ENCODE results near the gene MAMLD1.

Gene MAMLD1

DNA sequence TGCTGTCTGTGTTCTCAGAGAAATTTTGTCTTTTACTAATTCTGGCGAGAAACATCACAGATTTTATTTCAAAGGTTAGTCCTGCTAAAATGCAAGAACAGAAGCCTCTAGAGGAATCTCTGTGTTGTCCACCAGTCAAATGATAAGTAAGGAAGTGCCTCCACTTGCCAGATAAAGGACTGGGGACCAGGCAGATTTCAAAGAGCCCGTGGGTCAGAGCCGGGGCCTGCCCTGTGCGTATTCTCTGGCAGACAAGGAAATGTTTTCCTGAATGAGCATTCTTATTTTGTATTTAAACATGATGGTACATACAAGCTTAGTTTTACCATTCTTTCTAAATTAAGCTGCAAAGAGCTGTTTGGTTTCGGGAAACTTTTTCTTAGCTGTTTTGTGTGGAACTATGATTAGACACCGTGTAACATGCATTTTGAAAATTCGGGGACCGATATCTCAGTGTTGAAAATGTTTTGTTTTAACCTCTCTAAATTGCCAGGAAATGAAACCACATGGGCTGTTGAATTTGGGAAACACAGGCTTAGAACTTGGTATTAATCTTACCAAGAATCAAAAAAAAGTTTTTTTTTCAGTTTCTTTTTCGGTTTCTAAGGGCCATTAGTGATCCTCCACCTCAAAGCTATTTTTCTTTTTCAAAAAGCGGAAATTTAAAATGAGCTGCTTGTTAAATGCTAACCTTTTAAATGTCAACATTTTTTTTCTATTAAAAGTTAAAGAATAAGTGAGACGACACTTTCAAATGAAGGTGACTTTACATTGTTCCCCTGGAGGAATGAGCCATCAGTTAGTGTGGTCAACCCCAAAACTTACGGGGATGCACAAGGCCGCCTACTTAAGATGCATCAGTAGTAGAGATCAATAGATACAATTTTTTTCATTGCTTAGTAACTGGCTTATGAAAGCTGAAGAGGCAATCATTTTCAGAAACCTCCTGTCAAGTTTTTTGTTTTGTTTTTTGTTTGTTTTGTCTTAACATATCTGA lies 115.7 kb downstream of the MAMLD1 start:
- H3K9me3 Mint-ChIP-seq, result no peaks in the 10 kb centered on the region

DNA sequence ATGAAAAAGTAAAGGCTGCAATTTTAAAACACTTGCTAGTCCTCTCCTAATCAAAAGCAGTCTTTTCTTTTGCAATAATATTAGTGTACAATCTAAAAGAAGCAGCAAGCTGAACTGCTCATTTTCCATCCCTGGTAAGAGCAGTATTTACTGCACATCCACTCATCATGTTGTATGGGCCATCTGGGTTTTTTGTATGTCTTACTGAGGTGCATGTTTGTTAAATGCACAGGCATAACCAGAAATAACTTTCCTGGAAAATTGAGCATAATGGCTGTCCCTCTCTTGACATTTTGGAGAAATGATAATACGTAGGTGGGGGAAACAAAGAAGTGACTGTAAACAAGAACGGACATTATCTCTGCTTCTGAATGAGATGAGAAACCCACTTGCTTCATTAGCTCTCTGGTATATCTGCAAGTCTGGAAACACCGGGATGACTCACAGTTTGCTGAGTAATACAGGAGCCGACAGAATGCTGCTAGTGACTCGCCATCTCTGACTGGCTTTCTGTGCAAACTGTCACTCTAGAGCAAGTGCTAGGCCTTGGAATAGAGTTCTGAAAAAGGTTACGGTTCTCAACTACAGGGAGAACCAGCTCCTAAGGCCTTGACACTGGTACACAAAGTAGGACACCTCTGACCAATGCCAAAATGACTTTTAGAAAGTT lies 119.6 kb downstream of the MAMLD1 start:
- Mint-ChIP-seq H3K27ac (ENCODE audit: low read depth) (no peak overlapping the region), H3K4me1 (peaks cover 8% of the 10 kb centered on the region), H3K27me3 (no peaks in the 10 kb centered on the region), H3K36me3 (ENCODE audit: insufficient read depth) (no peaks in the 10 kb centered on the region), H3K4me3 (no peak overlapping the region), H3K9me3 (no peaks in the 10 kb centered on the region)
- DNase-seq (ENCODE audit: low spot score in 2 of 2) (no peak), ATAC-seq (replicated peaks; ENCODE audit: extremely low read depth, poor library complexity, severe bottlenecking) (no peak)

More for the DNA sequence above, 115.7 kb downstream of the MAMLD1 start:
- H3K4me1 Mint-ChIP-seq, result peaks cover 11% of the 10 kb centered on the region
- peak; percentile 46 for ATAC-seq (replicated peaks; ENCODE audit: extremely low read depth, poor library complexity, severe bottlenecking)
- DNase-seq (ENCODE audit: low spot score in 2 of 2), result no peak
- peak overlapping the region; percentile 44 for H3K27ac Mint-ChIP-seq (ENCODE audit: low read depth)
- no peaks in the 10 kb centered on the region for H3K27me3 Mint-ChIP-seq
- peak overlapping the region; percentile 49 for H3K4me3 Mint-ChIP-seq
- H3K36me3 Mint-ChIP-seq (ENCODE audit: insufficient read depth), result no peaks in the 10 kb centered on the region

DNA sequence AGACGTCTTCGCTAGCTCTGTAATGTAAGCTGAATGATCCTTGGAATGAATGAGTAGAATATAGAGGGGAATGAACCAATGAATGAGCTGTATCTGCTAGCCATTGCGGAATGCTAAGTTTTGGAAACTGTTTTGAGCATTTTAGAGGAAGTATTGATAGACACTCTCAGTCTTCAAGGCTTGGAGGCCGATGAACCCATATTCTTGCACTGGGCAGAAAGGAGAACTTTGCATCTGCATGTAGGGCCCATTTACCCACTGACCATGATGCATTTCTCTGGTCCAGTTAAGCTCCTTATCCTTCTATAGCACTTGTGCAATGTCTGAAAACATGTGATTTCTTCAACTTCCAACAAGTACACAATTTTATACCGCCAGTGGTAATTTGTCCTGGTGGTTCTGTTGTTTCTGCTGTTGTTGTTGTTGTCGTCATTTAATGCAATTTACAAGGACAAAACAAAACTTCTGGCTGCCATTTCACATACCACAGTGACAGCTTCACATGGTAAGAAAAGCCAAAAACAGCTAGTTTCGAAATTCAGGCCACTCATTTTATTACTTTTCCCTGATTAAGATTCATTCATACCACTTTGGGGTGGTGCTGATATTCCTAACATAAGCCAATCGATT lies 120.4 kb downstream of the MAMLD1 start:
- Mint-ChIP-seq H3K4me1 (peaks cover under 1% of the 10 kb centered on the region), H3K4me3 (no peak overlapping the region), H3K27me3 (no peaks in the 10 kb centered on the region), H3K36me3 (ENCODE audit: insufficient read depth) (no peaks in the 10 kb centered on the region), H3K9me3 (no peaks in the 10 kb centered on the region), H3K27ac (ENCODE audit: low read depth) (no peak overlapping the region)
- DNase-seq (ENCODE audit: low spot score in 2 of 2) (no peak), ATAC-seq (replicated peaks; ENCODE audit: extremely low read depth, poor library complexity, severe bottlenecking) (no peak)

DNA sequence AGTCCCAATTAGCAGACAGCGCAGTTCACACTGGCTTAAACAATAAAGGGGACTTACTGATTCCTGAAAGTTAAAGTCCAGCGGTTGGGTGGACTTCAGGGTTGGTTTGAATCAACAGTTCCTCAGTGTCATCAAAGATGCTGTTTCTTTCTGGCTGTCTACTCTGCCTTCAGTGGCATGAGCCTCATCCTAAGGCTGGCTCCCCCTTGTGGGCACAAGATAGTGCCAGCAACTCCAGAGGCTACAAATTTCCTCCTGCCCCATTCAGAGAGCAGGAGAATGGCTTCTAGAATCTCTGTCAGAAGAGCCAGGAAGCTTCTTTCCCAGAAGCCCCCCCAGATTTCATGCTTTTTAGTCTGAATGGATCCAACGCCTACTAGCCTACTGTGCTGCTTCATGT lies 122.9 kb downstream of the MAMLD1 start:
- no peaks in the 10 kb centered on the region for H3K36me3 Mint-ChIP-seq (ENCODE audit: insufficient read depth)
- no peak overlapping the region for H3K27ac Mint-ChIP-seq (ENCODE audit: low read depth)
- no peaks in the 10 kb centered on the region for H3K27me3 Mint-ChIP-seq
- no peaks in the 10 kb centered on the region for H3K4me1 Mint-ChIP-seq
- ATAC-seq (replicated peaks; ENCODE audit: extremely low read depth, poor library complexity, severe bottlenecking), result peak; percentile 52
- peak; percentile 9 to 13 for DNase-seq (ENCODE audit: low spot score in 2 of 2)
- no peaks in the 10 kb centered on the region for H3K9me3 Mint-ChIP-seq
- no peak overlapping the region for H3K4me3 Mint-ChIP-seq

DNA sequence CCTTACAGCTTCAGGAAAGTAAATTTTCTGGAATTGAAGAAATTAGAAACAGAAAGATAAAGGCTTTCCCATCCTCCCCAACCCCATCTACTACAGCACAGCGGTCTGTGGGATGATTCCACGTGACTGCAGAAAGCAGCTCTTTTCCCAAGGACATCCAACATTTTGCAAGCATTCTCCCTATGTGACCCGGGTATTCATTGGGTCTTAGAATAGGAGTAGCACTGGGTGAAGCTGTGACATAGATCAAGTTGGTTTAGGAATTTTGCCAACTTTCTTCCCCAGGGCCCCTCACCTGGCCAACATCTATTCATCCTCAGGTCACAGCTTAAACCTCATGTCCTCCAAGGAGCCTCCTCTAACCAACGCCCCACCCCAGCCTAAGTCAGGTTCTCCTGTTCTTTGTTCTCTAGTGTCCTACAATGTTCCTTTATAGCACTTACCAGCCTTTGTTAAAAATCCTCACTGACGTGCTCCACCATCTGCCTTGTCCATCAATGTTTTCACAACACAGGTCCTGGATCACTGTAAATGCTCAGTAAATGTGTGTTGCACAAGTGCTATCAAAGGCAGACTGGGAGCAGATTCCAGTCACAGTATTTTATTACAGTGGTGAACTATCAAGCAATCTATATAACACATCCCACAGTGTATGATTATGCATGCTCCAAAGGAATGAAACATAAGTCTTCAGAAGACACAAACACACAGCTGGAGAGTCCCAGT lies 124.4 kb downstream of the MAMLD1 start:
- ATAC-seq (replicated peaks; ENCODE audit: extremely low read depth, poor library complexity, severe bottlenecking) (no peak), DNase-seq (ENCODE audit: low spot score in 2 of 2) (no peak)
- Mint-ChIP-seq H3K27ac (ENCODE audit: low read depth) (no peak overlapping the region), H3K27me3 (no peaks in the 10 kb centered on the region), H3K4me1 (no peaks in the 10 kb centered on the region), H3K36me3 (ENCODE audit: insufficient read depth) (no peaks in the 10 kb centered on the region), H3K4me3 (no peak overlapping the region), H3K9me3 (no peaks in the 10 kb centered on the region)

DNA sequence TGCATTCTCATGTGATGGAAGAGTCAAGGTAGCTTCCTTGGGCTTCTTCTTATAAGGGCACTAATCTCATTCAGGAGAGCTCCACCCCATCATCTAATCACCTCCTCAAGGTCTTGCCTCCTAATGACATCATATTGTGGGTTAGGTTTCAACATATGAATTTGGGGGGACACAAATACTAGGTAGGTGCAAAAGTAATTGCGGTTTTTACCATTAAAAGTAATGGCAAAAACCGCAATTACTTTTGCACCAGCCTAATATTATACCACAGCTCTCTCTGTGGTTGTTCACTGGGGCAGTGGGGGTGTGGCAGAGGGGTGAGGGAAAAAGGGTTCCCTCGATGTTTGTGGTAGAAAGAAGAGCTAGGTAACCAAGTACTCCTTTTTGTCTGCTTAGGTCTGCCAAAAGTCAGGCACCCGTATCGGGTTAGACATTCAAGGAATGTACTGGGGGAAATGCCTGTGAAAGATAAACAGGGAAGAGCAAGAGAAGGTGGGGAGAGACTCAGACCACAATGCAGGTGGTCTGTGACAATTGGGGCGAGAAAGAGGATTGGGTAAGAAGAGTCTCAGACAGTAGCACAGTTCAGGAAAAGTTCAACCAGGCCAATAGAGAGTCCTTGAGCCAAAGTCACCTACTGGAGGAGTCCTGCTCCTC lies 126.4 kb downstream of the MAMLD1 start:
- no peaks in the 10 kb centered on the region for H3K27me3 Mint-ChIP-seq
- H3K4me3 Mint-ChIP-seq, result no peak overlapping the region
- H3K4me1 Mint-ChIP-seq, result no peaks in the 10 kb centered on the region
- no peaks in the 10 kb centered on the region for H3K9me3 Mint-ChIP-seq
- ATAC-seq (replicated peaks; ENCODE audit: extremely low read depth, poor library complexity, severe bottlenecking), result no peak
- H3K27ac Mint-ChIP-seq (ENCODE audit: low read depth), result no peak overlapping the region
- H3K36me3 Mint-ChIP-seq (ENCODE audit: insufficient read depth), result no peaks in the 10 kb centered on the region
- no peak for DNase-seq (ENCODE audit: low spot score in 2 of 2)

DNA sequence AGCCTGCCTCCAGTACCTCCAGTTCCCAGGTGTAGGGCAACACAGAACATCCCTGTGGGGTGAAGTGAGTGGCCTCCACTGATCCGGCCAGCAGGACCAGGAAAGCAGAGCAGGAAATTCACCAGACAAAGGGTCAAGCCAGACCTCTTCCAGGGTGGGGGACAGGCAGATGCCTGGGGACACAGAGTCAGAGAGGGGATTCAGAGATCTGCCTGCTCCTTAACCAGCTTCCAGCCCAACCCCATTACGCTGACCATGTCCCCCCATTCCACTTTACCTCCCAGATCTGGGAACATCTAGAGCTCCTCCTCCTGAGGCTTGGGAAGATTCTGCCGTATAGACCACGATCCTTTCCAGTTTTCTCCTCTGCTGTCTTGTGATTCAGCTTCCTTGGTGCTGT lies 132.4 kb downstream of the MAMLD1 start:
- ATAC-seq (replicated peaks; ENCODE audit: extremely low read depth, poor library complexity, severe bottlenecking) (no peak), DNase-seq (ENCODE audit: low spot score in 2 of 2) (no peak)
- Mint-ChIP-seq H3K4me1 (no peaks in the 10 kb centered on the region), H3K27ac (ENCODE audit: low read depth) (no peak overlapping the region), H3K9me3 (no peaks in the 10 kb centered on the region), H3K36me3 (ENCODE audit: insufficient read depth) (no peaks in the 10 kb centered on the region), H3K4me3 (no peak overlapping the region), H3K27me3 (no peaks in the 10 kb centered on the region)

DNA sequence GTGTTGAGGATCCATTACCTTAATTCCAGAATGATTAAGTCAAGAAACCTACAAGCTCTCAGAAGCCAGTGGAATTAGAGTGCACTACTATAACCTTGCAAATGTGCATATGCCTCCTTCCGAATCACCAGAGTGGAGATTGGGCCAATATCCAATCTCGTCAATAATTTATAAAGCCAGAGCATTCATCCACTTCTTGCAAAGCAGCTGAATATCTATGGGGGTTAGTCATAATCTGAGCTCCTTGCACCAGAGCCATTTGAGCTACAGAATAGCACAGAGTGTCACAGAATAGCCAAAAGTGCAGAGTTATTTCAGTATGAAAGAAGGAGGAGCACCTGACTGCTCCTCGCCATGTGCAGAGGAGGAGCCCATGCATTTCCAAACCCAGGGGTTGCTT lies 136.1 kb downstream of the MAMLD1 start:
- no peaks in the 10 kb centered on the region for H3K36me3 Mint-ChIP-seq (ENCODE audit: insufficient read depth)

DNA sequence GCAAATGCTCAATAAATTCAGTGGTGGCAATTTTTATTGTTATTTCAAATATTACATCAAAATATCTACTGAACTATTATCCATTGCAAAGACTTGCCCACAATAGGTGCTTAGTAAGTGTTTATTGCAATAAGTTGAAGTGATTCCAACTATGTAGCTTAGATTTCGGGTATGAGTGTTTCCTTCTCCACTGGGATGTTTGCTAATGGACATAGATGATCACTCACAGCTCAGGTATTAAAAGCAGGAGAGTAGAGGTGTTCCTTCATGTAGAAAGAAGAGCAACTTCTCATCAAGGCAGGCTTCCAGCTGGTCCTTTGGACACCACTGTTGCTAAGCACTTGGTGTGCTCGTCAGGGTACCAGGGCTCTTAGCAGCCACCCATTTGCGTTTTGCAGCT lies 139.0 kb downstream of the MAMLD1 start:
- Mint-ChIP-seq H3K4me1 (no peaks in the 10 kb centered on the region), H3K4me3 (no peak overlapping the region), H3K36me3 (ENCODE audit: insufficient read depth) (no peaks in the 10 kb centered on the region), H3K27ac (ENCODE audit: low read depth) (no peak overlapping the region), H3K27me3 (no peaks in the 10 kb centered on the region), H3K9me3 (no peaks in the 10 kb centered on the region)
- no peak for DNase-seq (ENCODE audit: low spot score in 2 of 2)
- ATAC-seq (replicated peaks; ENCODE audit: extremely low read depth, poor library complexity, severe bottlenecking), result no peak

More for the DNA sequence above, 136.1 kb downstream of the MAMLD1 start:
- Mint-ChIP-seq H3K9me3 (no peaks in the 10 kb centered on the region), H3K27me3 (no peaks in the 10 kb centered on the region), H3K4me3 (no peak overlapping the region), H3K27ac (ENCODE audit: low read depth) (no peak overlapping the region), H3K4me1 (no peaks in the 10 kb centered on the region)
- DNase-seq (ENCODE audit: low spot score in 2 of 2), result no peak
- no peak for ATAC-seq (replicated peaks; ENCODE audit: extremely low read depth, poor library complexity, severe bottlenecking)

DNA sequence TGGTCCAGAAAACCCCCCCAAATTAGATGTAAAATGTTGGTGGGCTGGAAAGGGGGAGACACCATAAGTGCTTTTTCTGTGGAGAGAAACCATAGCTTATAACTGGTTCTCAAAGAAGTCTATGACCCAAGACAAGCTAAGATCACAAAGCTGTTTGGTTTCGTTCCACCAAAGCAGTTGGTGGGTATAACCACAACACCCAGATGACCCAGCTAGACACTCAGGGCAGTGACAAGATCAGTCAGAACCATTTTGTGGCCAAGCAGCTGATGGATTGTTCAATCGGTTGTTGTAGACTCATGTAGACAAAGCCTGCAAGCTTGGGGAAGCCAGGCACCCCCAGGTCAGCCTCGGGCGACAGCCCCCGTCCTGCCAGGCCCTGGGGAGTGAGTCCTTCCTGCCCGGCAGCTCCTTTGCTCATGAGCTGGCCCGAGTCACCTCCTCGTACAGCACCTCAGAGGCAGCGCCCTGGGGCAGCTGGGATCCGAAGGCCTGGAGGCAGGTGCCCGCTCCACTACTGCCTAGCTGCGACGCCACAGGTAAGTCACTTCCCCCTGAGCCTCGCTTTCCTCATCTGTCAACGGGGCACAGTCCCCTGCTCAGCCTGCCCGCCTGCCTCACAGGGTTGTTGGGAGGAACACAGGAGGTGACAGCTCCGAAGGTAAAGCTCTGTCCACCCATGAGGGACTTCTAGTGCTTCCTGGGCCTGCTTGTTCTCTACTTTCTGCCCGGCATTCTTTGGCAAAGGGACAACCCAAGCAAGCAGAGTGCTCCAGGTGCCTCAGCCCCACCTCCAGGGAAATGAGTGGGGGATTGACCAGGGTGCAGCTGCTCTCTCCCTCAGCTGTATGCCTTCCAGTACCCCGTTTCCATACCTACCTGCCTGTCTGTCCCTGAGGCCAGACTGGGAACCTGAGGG lies 140.1 kb downstream of the MAMLD1 start:
- H3K27ac Mint-ChIP-seq (ENCODE audit: low read depth), result no peak overlapping the region
- no peak overlapping the region for H3K4me3 Mint-ChIP-seq
- H3K27me3 Mint-ChIP-seq, result no peaks in the 10 kb centered on the region
- H3K4me1 Mint-ChIP-seq, result no peaks in the 10 kb centered on the region
- DNase-seq (ENCODE audit: low spot score in 2 of 2), result no peak
- ATAC-seq (replicated peaks; ENCODE audit: extremely low read depth, poor library complexity, severe bottlenecking), result no peak
- H3K36me3 Mint-ChIP-seq (ENCODE audit: insufficient read depth), result no peaks in the 10 kb centered on the region
- H3K9me3 Mint-ChIP-seq, result no peaks in the 10 kb centered on the region

DNA sequence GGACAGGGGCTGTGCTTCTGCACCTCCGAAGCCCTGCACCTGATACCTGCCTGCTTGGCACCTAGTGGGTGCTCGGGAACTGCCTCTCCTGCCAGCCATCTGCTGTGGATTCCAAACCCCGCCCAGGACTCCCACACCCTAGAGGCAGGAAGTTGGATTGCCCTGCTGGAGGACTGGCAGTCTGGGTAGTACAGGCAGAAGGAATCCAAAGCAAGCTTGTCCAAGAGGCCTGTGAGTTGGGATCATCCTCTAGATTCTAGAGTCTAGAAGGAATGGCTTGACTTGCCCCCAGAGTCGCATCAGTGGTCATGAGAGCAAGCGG lies 140.7 kb downstream of the MAMLD1 start:
- DNase-seq (ENCODE audit: low spot score in 2 of 2), result no peak
- H3K4me3 Mint-ChIP-seq, result no peak overlapping the region
- H3K4me1 Mint-ChIP-seq, result no peaks in the 10 kb centered on the region
- no peaks in the 10 kb centered on the region for H3K36me3 Mint-ChIP-seq (ENCODE audit: insufficient read depth)
- H3K27me3 Mint-ChIP-seq, result no peaks in the 10 kb centered on the region
- no peaks in the 10 kb centered on the region for H3K9me3 Mint-ChIP-seq
- no peak for ATAC-seq (replicated peaks; ENCODE audit: extremely low read depth, poor library complexity, severe bottlenecking)
- no peak overlapping the region for H3K27ac Mint-ChIP-seq (ENCODE audit: low read depth)

All from central memory CD8-positive, alpha-beta T cell (primary cell).